CD4-positive, alpha-beta T cell (primary cell): Measurements from ENCODE around the gene GALNTL6. TPM values are rescaled to one million over a fixed set of nuclear protein-coding genes. Genes with fewer than 3 reads are reported as not detected.

Experiments used
- ATAC-seq: fragments of 200-7000 bp; cut with Tn5 transposase; one replicate; pipeline ENCODE4 v1.10.0; 2022; ENCODE audit warnings: mild to moderate bottlenecking; ENCODE audit not compliant: poor library complexity
- CTCF ChIA-PET: fragments of 350-600 bp; sonication (Branson Sonifier 250); formaldehyde crosslinking; loops from one replicate; lab custom pipeline; 2021; ENCODE audit warnings: antibody characterized with exemption, inconsistent platforms; lab: Charles Lee
- POLR2A ChIA-PET: fragments of 350-600 bp; sonication (Branson Sonifier 250); formaldehyde crosslinking; loops from one replicate; lab custom pipeline; 2021; ENCODE audit warnings: antibody characterized with exemption, inconsistent platforms; lab: Charles Lee
- DNase-seq, 14 experiments: peaks; one replicate each; pipeline ENCODE4 v3.0.0-alpha.2; 2013 to 2020; ENCODE audit warnings: mixed read lengths in 2 of 14
- H3K27ac ChIP-seq, 2 donors: one replicate each; pipeline versions ENCODE4 v1.5.1 to v1.7.0; 2013; ENCODE audit warnings: low read length in 2 of 2, low read depth in 1 of 2, mild to moderate bottlenecking in 1 of 2
- H3K27me3 ChIP-seq, 2 experiments: 1 replicate in 1 of 2; 2 replicates in 1 of 2; pipeline versions ENCODE4 v1.6.1 to v1.7.0; 2013; ENCODE audit warnings: low read length in 2 of 2, control low read depth in 1 of 2, mild to moderate bottlenecking in 1 of 2, moderate library complexity in 1 of 2; ENCODE audit not compliant: insufficient read depth in 2 of 2, control insufficient read depth in 1 of 2
- H3K36me3 ChIP-seq: one replicate; pipeline ENCODE4 v1.6.1; 2013; ENCODE audit warnings: low read length, control low read depth; ENCODE audit not compliant: insufficient read depth
- H3K4me1 ChIP-seq: one replicate; pipeline ENCODE4 v1.6.1; 2013; ENCODE audit warnings: low read length, control low read depth; ENCODE audit not compliant: insufficient read depth
- H3K4me3 ChIP-seq: one replicate; pipeline ENCODE4 v1.5.1; 2013; ENCODE audit warnings: mild to moderate bottlenecking, low read length, moderate library complexity
- H3K9me3 ChIP-seq, 2 experiments: 1 replicate in 1 of 2; 2 replicates in 1 of 2; pipeline versions ENCODE4 v1.6.1 to v1.7.0; 2013; ENCODE audit warnings: low read length in 2 of 2, mild to moderate bottlenecking in 2 of 2, control low read depth in 1 of 2, moderate library complexity in 1 of 2; ENCODE audit not compliant: control insufficient read depth in 1 of 2, insufficient read depth in 1 of 2
- H3K27ac Mint-ChIP-seq: one replicate; pipeline ENCODE4 v1.8.0; 2020; ENCODE audit warnings: mixed read lengths
- H3K27me3 Mint-ChIP-seq: one replicate; pipeline ENCODE4 v1.8.0; 2021; ENCODE audit warnings: mixed read lengths
- H3K36me3 Mint-ChIP-seq: one replicate; pipeline ENCODE4 v1.8.0; 2021; ENCODE audit warnings: low read depth, mixed read lengths
- H3K4me1 Mint-ChIP-seq: one replicate; pipeline ENCODE4 v1.8.0; 2021; ENCODE audit warnings: low read depth, mixed read lengths
- H3K4me3 Mint-ChIP-seq: one replicate; pipeline ENCODE4 v1.8.0; 2020; ENCODE audit warnings: mild to moderate bottlenecking, mixed read lengths
- H3K9me3 Mint-ChIP-seq: one replicate; pipeline ENCODE4 v1.8.0; 2020; ENCODE audit warnings: mixed read lengths
- intact Hi-C, 2 experiments: fragments of 100-400 bp; cut with DNase I in 1 of 2; cut with micrococcal nuclease in 1 of 2; formaldehyde crosslinking; loops; one replicate each; pipeline versions ENCODE4 v1.15.1 to v1.9.0; 2023 to 2025; cut with DNase I, micrococcal nuclease
- total RNA-seq, 174 experiments: library from RNA in 2 of 174; stranded (reverse) in 2 of 174; gene quantifications; one replicate each; pipeline ENCODE4 v1.2.3 and lab custom pipeline; 2021 to 2026
- TF ChIP-seq, protein P1 (sequence below): fragments of 200-600 bp; IDR thresholded peaks from one replicate; pipeline ENCODE4 v1.8.0; 2022; ENCODE audit warnings: antibody characterized with exemption, mild to moderate bottlenecking

The GALNTL6 gene
- total RNA-seq, 2 experiments from 2014 or later, result not detected

DNA sequence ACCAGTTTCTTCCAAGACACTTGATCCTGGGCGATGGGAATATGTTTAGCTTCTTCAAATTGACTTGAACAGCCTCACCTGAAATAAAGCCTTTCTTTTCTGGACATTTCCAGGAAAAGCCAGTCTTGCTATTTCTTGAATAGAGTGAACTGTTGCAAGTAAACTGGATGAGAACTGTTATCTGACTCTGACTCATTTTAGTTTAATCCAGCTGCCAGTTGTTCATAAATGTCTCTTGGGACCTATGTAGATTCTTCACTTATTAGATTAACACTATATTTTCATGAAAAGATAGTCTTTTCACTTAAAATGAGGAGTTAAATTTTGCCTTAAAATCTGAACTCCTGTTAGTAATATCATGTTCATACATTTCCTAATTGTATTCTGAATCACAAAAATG lies 740.0 kb downstream of the GALNTL6 start:
- Mint-ChIP-seq H3K4me1 (no peaks in the 10 kb centered on the region), H3K27ac (no peak overlapping the region), H3K27me3 (no peaks in the 10 kb centered on the region), H3K36me3 (no peaks in the 10 kb centered on the region), H3K4me3 (no peak overlapping the region), H3K9me3 (no peaks in the 10 kb centered on the region)
- POLR2A ChIA-PET, result no interaction called here
- intact Hi-C loops, result no loop called here
- Histone ChIP-seq H3K9me3 (peaks cover 0 to 3% of the 10 kb centered on the region in 2 experiments), H3K4me3 (no peak overlapping the region), H3K4me1 (no peaks in the 10 kb centered on the region), H3K36me3 (no peaks in the 10 kb centered on the region), H3K27ac (no peak overlapping the region), H3K27me3 (no peaks in the 10 kb centered on the region)
- TF ChIP-seq, protein P1, sequence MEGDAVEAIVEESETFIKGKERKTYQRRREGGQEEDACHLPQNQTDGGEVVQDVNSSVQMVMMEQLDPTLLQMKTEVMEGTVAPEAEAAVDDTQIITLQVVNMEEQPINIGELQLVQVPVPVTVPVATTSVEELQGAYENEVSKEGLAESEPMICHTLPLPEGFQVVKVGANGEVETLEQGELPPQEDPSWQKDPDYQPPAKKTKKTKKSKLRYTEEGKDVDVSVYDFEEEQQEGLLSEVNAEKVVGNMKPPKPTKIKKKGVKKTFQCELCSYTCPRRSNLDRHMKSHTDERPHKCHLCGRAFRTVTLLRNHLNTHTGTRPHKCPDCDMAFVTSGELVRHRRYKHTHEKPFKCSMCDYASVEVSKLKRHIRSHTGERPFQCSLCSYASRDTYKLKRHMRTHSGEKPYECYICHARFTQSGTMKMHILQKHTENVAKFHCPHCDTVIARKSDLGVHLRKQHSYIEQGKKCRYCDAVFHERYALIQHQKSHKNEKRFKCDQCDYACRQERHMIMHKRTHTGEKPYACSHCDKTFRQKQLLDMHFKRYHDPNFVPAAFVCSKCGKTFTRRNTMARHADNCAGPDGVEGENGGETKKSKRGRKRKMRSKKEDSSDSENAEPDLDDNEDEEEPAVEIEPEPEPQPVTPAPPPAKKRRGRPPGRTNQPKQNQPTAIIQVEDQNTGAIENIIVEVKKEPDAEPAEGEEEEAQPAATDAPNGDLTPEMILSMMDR, result no peak
- DNase-seq, result no peak
- no peak for ATAC-seq
- CTCF ChIA-PET, result no interaction called here

DNA sequence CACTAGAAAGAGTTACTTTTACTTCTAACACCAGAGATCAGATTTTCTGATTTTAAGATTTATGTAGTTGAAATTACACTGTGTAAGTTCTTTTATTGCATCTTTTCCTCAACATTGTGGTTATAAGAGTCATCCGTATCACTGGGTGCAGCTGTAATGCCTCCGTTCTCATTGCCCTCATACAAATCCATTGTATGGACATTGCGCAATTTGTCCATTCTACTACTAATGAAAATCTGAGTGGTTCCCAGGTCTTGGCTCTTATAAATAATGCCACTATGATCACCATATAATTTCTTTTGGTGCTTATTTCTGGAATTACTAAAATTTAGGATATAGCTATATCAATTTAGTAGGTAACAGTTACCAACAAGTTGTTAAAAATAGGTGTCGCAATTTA lies 741.4 kb downstream of the GALNTL6 start:
- H3K27ac Mint-ChIP-seq, result no peak overlapping the region
- no peak overlapping the region for H3K4me3 ChIP-seq
- TF ChIP-seq, protein P1, result no peak

DNA sequence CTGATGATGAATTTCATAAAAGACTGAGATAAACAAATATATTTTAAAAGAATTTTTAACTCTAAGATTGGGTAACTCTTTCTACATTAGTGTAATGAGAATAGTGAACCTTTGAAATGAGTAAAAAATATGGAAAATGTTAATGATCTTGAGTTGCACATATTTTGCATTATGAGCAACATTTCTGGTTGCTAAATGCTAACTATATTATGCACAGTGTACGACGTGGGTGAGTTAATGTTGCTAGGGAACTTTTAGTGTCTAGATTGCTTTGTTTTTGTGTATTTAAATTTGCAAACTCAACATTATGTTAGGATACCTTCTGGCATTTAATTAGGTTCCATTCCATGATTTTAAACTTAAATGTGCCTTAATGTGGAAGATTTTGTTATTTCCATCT lies 742.5 kb downstream of the GALNTL6 start:
- Mint-ChIP-seq H3K36me3 (no peaks in the 10 kb centered on the region), H3K4me3 (no peak overlapping the region), H3K27ac (no peak overlapping the region), H3K9me3 (no peaks in the 10 kb centered on the region), H3K4me1 (no peaks in the 10 kb centered on the region), H3K27me3 (no peaks in the 10 kb centered on the region)
- H3K4me1 ChIP-seq, result no peaks in the 10 kb centered on the region
- CTCF ChIA-PET, result no interaction called here
- ATAC-seq (no peak), DNase-seq (no peak)
- H3K27me3 ChIP-seq, result no peaks in the 10 kb centered on the region
- no peak overlapping the region for H3K27ac ChIP-seq
- no peaks in the 10 kb centered on the region for H3K36me3 ChIP-seq
- intact Hi-C loops, result no loop called here
- no peaks in the 10 kb centered on the region for H3K9me3 ChIP-seq
- POLR2A ChIA-PET, result no interaction called here
- no peak overlapping the region for H3K4me3 ChIP-seq
- TF ChIP-seq, protein P1, result no peak

More for the DNA sequence above, 741.4 kb downstream of the GALNTL6 start:
- Histone ChIP-seq H3K36me3 (no peaks in the 10 kb centered on the region), H3K27me3 (no peaks in the 10 kb centered on the region), H3K9me3 (peaks cover 0 to 3% of the 10 kb centered on the region in 2 experiments), H3K27ac (no peak overlapping the region), H3K4me1 (no peaks in the 10 kb centered on the region)
- H3K4me3 Mint-ChIP-seq, result no peak overlapping the region
- ChIA-PET CTCF (no interaction called here), POLR2A (no interaction called here)
- no peaks in the 10 kb centered on the region for H3K4me1 Mint-ChIP-seq
- H3K9me3 Mint-ChIP-seq, result no peaks in the 10 kb centered on the region
- no peaks in the 10 kb centered on the region for H3K27me3 Mint-ChIP-seq
- intact Hi-C loops, result no loop called here
- no peaks in the 10 kb centered on the region for H3K36me3 Mint-ChIP-seq
- DNase-seq (no peak), ATAC-seq (no peak)
